ENCODE results near the gene MYMX. TPM values are rescaled to one million over a fixed set of nuclear protein-coding genes. Genes with fewer than 3 reads are reported as not detected.

Gene MYMX
- total RNA-seq, 1 donor from 2014 or later: not detected

GRCh38 chr6:44262467-44263353 lies 46.0 kb downstream of the MYMX start:
- no peak for DNase-seq (ENCODE audit: low read depth in 2 of 2)

- DNase-seq (ENCODE audit: low read depth in 2 of 2): peak; percentile 47 to 66
Observed at GRCh38 chr6:44263354-44264100, 46.8 kb downstream of the MYMX start.

DNA sequence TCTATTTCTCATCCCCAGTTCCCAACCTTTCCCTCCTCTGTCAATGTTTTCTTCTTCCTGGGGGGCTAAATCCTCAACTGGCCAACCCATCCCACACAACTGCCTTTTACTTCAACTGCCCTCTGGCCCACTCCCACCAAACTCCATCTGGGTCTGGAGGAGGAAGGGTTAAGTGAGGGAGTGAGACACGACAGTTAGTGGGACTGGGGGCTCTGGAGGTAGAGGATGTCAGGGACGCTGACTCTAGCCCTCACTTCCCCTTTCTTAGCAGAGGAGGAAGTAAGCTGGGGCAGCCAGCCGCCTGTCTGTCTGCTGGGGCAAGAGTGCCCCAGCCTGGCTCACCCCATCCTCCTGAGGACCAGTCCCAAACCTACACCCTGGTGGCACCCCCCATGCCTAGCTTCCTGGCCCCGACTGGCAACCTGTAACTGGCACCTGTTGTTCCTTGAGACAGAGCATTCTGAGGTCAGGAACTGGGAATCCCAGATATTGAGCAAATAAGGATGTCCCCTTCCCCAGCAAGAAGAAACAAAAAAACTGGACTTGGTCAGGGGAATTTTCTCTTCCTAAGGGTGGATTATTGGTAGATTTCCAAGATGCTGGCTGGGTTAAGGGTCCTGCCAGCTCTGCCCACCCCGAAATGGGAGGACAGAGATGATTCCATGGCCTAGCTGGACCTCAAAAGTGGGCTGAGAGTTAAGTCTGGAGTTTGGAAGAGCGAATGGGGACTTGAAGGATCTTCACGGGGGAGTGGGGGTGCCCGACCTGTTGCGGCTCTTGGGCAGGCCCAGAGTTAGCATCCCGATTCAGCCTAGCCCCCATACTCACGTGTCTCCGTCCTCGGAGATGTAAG lies 47.7 kb downstream of the MYMX start:
- no peak for DNase-seq (ENCODE audit: low read depth in 2 of 2)

DNA sequence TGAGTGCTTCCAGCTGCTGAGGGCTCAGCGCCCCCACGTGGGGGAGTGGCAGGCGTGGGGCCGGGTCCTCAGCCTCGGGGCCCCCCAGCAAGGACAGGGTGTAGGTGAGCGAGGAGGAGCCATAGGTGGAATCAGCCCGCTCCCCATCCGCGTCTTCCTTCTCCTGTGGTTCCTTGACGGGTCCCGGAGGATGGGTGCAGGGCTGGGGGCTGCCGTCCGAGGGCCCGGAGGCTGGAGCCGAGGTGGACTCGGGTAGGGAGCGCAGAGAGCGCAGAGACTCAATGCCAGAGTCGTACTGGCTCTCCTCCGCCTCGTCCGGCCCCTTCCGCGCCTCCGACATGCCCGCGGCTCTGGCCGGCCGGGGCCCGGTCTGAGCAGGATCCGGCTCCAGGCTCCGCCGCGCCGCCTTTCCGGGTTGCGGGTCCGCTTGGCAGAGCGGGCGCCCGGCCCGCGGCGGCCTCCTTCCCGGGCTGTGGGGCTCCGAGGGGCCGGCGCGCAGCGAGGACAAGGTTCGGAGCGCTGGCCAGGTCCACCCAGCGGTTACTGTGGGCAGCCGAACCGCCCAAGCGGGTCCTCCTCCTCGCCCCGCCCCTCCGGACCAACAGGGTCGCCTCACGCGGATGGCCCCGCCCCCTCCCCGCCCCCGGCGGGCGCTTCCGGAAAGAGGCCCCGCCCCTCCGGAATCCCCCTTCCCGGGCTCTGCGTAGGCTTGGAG lies 48.4 kb downstream of the MYMX start, which contains the start of gene NFKBIE:
TSS of gene NFKBIE (minus strand) at position 545 of the 715 bp plus-strand sequence. CDS start at position 340, 205 bp downstream.
- DNase-seq (ENCODE audit: low read depth in 2 of 2): peak; percentile 91 to 94

- no peak for DNase-seq (ENCODE audit: low read depth in 2 of 2)
Observed at GRCh38 chr6:44265722-44266233, 49.1 kb downstream of the MYMX start.

- DNase-seq (ENCODE audit: low read depth in 2 of 2): no peak
Observed at GRCh38 chr6:44266347-44266746, 49.6 kb downstream of the MYMX start.

GRCh38 chr6:44267252-44267651 lies 50.5 kb downstream of the MYMX start:
- DNase-seq (ENCODE audit: low read depth in 2 of 2): no peak

Other genes with a start within 250 kb of the MYMX start
- 65.4 and 67.1 TPM in 2 replicates for gene MRPL14, start 89.5 kb upstream of the MYMX start, total RNA-seq
- gene TMEM63B, start 89.4 kb upstream of the MYMX start, total RNA-seq: 11.3 and 21.2 TPM in 2 replicates
- gene CAPN11, start 58.1 kb upstream of the MYMX start, total RNA-seq: 0.20 and 0.65 TPM in 2 replicates
- 25.3 and 28.6 TPM in 2 replicates for gene SLC29A1, start 6.7 kb downstream of the MYMX start, total RNA-seq
- gene HSP90AB1, start 30.2 kb downstream of the MYMX start, total RNA-seq: 317 and 430 TPM in 2 replicates
- 37.5 and 40.3 TPM in 2 replicates for gene SLC35B2, start 40.6 kb downstream of the MYMX start, total RNA-seq
- gene NFKBIE, start 48.6 kb downstream of the MYMX start, total RNA-seq: 7.6 and 9.9 TPM in 2 replicates
- under 0.01 TPM in 1 of 2 replicates, not detected in the other for gene TMEM151B, start 53.5 kb downstream of the MYMX start, total RNA-seq
- gene AARS2, start 96.4 kb downstream of the MYMX start, total RNA-seq: 8.1 and 9.7 TPM in 2 replicates
- gene SPATS1, start 125.7 kb downstream of the MYMX start, total RNA-seq: not detected in 2 replicates
- 12.4 and 16.3 TPM in 2 replicates for gene CDC5L, start 170.8 kb downstream of the MYMX start, total RNA-seq